Ovary (tissue), 9 donors: Measurements from ENCODE around the gene ATP6V1G3. TPM values are rescaled to one million over a fixed set of nuclear protein-coding genes. Genes with fewer than 3 reads are reported as not detected.

ENCODE experiments used
- DNase-seq, 5 donors: peaks; one replicate each; pipeline ENCODE4 v3.0.0-alpha.2; 2019 to 2020
- H3K27ac ChIP-seq, 2 donors: fragments of 200-600 bp; one replicate each; pipeline versions ENCODE4 v1.5.1 to v1.8.0; 2019 to 2022
- H3K27me3 ChIP-seq: fragments of 200-600 bp; one replicate; pipeline ENCODE4 v1.8.0; 2022
- H3K36me3 ChIP-seq: fragments of 200-600 bp; sonication (generic); one replicate; pipeline ENCODE4 v1.5.1; 2019
- H3K4me1 ChIP-seq: one replicate; pipeline ENCODE4 v1.8.1; 2013; ENCODE audit warnings: mild to moderate bottlenecking, moderate library complexity; ENCODE audit not compliant: insufficient read depth
- H3K4me3 ChIP-seq: fragments of 200-600 bp; sonication (generic); one replicate; pipeline ENCODE4 v1.5.1; 2017
- H3K9me3 ChIP-seq, 2 donors: fragments of 200-600 bp in 1 of 2; sonication (generic) in 1 of 2; one replicate each; pipeline versions ENCODE4 v1.5.1 to v1.8.1; 2013 to 2019; ENCODE audit warnings: mild to moderate bottlenecking in 1 of 2, moderate library complexity in 1 of 2
- EP300 ChIP-seq: sonication (generic); formaldehyde crosslinking; IDR thresholded peaks from one replicate; pipeline ENCODE4 v1.6.1; 2017; ENCODE audit warnings: antibody characterized with exemption
- POLR2A ChIP-seq: fragments of 450-650 bp; IDR thresholded peaks from one replicate; pipeline ENCODE4 v1.6.1; 2017; ENCODE audit warnings: antibody characterized with exemption, mild to moderate bottlenecking, moderate library complexity
- WGBS, 3 donors: extraction: QIAGEN DNeasy Blood & Tissue Kit in 1 of 3; methylation state at CpG; one replicate each; pipeline versions ENCODE4 v1.1.5 to v1.1.7; 2013 to 2017; 5-methylcytosine and 5-hydroxymethylcytosine counted together
- intact Hi-C, 4 donors: fragments of 100-400 bp; cut with DNase I; formaldehyde crosslinking; loops; one replicate each; pipeline versions ENCODE4 v1.11.0 to v1.15.1; 2022 to 2023
- polyA plus RNA-seq, 2 donors: library from polyadenylated mRNA; stranded (reverse); fragments of 200-250 nt in 1 of 2; fragments of 350-450 nt in 1 of 2; fragmentation: Illumina TruSeq in 1 of 2; extraction: RNeasy Lipid Tissue Mini Kit (QIAGEN cat#74804) in 1 of 2; gene quantifications; one replicate each; pipeline ENCODE4 v1.2.3, GENCODE V29; 2013 to 2014
- total RNA-seq, 7 donors: library from RNA; depleted of rRNA in 2 of 7; stranded (reverse); fragments of >200 nt in 2 of 7; fragmentation: NEBNext Ultra II Directional in 3 of 7; extraction: Animal tissue kit (Norgen Biotek cat#: 25700) in 3 of 7; gene quantifications; one replicate each; pipeline versions ENCODE4 v1.1.0 to v1.2.4, GENCODE V29; 2016 to 2023
- TF ChIP-seq, protein P1 (sequence below), 3 donors: fragments of 450-650 bp in 2 of 3; fragments of 200-600 bp in 1 of 3; IDR thresholded peaks; one replicate each; pipeline versions ENCODE4 v1.5.1 to v1.8.0; 2016 to 2022; ENCODE audit warnings: antibody characterized with exemption in 3 of 3, mild to moderate bottlenecking in 1 of 3
- donor health status: DM: no; HTN: no; CAD: no; lungs with moderate emphysema.
- donor health status: DM: no; HTN: no; CAD: no.
- donor health status: Bipolar disorder and iron deficiency.
- donor health status: DM: yes; HTN: yes; CAD: no.
- donor health status: DM: no; HTN: no; CAD: no.
- donor health status: DM: yes; HTN: yes; CAD: no.

ATP6V1G3 gene
- total and polyA plus RNA-seq, 9 donors, result not detected

- intact Hi-C loops, result no loop called here
- Histone ChIP-seq H3K4me1 (no peaks in the 10 kb centered on the region), H3K4me3 (no peak overlapping the region), H3K27me3 (no peaks in the 10 kb centered on the region), H3K27ac (no peak overlapping the region), H3K9me3 (no peaks in the 10 kb centered on the region), H3K36me3 (no peaks in the 10 kb centered on the region)
- no peak for DNase-seq
- WGBS, 3 donors, result 87 to 92% (median 89%) methylated on average over 10 of the region's 10 CpGs
- TF ChIP-seq POLR2A (no peak), EP300 (no peak)
- TF ChIP-seq, protein P1, sequence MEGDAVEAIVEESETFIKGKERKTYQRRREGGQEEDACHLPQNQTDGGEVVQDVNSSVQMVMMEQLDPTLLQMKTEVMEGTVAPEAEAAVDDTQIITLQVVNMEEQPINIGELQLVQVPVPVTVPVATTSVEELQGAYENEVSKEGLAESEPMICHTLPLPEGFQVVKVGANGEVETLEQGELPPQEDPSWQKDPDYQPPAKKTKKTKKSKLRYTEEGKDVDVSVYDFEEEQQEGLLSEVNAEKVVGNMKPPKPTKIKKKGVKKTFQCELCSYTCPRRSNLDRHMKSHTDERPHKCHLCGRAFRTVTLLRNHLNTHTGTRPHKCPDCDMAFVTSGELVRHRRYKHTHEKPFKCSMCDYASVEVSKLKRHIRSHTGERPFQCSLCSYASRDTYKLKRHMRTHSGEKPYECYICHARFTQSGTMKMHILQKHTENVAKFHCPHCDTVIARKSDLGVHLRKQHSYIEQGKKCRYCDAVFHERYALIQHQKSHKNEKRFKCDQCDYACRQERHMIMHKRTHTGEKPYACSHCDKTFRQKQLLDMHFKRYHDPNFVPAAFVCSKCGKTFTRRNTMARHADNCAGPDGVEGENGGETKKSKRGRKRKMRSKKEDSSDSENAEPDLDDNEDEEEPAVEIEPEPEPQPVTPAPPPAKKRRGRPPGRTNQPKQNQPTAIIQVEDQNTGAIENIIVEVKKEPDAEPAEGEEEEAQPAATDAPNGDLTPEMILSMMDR (IDR thresholded peaks at IDR 0.05), result no peak
These were observed 20.6 kb downstream of the ATP6V1G3 start for GRCh38 chr1:198519639-198520501.

- no peaks in the 10 kb centered on the region for H3K9me3 ChIP-seq
- DNase-seq, result no peak
- no peaks in the 10 kb centered on the region for H3K4me1 ChIP-seq
- intact Hi-C loops, result no loop called here
- no peaks in the 10 kb centered on the region for H3K36me3 ChIP-seq
- no peak overlapping the region for H3K4me3 ChIP-seq
- H3K27ac ChIP-seq, result no peak overlapping the region
- no peak for TF ChIP-seq EP300
- TF ChIP-seq POLR2A, result no peak
- TF ChIP-seq, protein P1 (IDR thresholded peaks at IDR 0.05), result no peak
- H3K27me3 ChIP-seq, result no peaks in the 10 kb centered on the region
These were observed 22.8 kb downstream of the ATP6V1G3 start for GRCh38 chr1:198517623-198518199.

DNA sequence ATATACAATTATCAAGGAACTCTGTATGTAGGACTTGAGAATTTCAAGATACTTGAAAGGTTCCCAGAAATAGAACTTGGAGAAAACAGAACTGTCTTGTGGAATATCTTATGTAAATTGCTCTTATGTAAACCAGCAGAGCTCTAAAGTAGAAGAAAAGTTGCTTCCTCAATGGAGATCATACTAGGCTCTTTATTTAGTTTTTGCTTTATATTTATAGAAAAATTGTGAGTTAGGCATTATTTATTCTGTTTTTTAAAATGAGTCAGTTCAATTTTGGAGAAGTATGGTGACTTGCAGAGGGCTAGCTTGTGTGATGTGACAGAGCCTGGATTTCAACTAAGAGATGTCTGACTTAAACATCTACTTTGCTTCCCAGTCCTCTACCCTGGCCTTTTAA, 40.4 kb downstream of the ATP6V1G3 start:
- intact Hi-C loops, result no loop called here
- TF ChIP-seq POLR2A, result no peak
- TF ChIP-seq, protein P1 (IDR thresholded peaks at IDR 0.05), result no peak
- TF ChIP-seq EP300, result no peak
- no peak overlapping the region for H3K4me3 ChIP-seq

GRCh38 chr1:198499588-198499987, 40.9 kb downstream of the ATP6V1G3 start:
- H3K4me3 ChIP-seq, result no peak overlapping the region
- no peaks in the 10 kb centered on the region for H3K27me3 ChIP-seq
- intact Hi-C loops, result no loop called here
- no peak overlapping the region for H3K27ac ChIP-seq
- no peak for DNase-seq
- H3K9me3 ChIP-seq, result no peaks in the 10 kb centered on the region
- no peaks in the 10 kb centered on the region for H3K36me3 ChIP-seq
- 90 to 97% (median 94%) methylated on average over 1 of the region's 1 CpG for WGBS, 3 donors
- TF ChIP-seq EP300 (no peak), POLR2A (no peak)
- TF ChIP-seq, protein P1 (IDR thresholded peaks at IDR 0.05), result no peak
- H3K4me1 ChIP-seq, result no peaks in the 10 kb centered on the region

More for the DNA sequence above, 40.4 kb downstream of the ATP6V1G3 start:
- Histone ChIP-seq H3K9me3 (no peaks in the 10 kb centered on the region), H3K27me3 (no peaks in the 10 kb centered on the region), H3K4me1 (no peaks in the 10 kb centered on the region), H3K27ac (no peak overlapping the region), H3K36me3 (no peaks in the 10 kb centered on the region)
- DNase-seq, result no peak
